HL-60 (cell line): ENCODE measurements around the gene SCN10A.

Experiments
- DNase-seq, 2 experiments: peaks; one replicate each; pipeline ENCODE4 v3.0.0-alpha.2; 2010 to 2020; ENCODE audit warnings: low read depth in 1 of 2, low spot score in 1 of 2
- H3K27ac ChIP-seq: fragments of 250-450 bp; sonication (Bioruptor Pico); replicated peaks from 2 replicates; pipeline ENCODE4 v1.5.1; 2020; ENCODE audit warnings: mild to moderate bottlenecking, moderate library complexity
- H3K27me3 ChIP-seq: fragments of 250-450 bp; sonication (Bioruptor Pico); 2 replicates; pipeline ENCODE4 v1.5.1; 2021; ENCODE audit warnings: mild to moderate bottlenecking, moderate library complexity; ENCODE audit not compliant: insufficient read depth, poor library complexity, severe bottlenecking
- H3K4me3 ChIP-seq: replicated peaks from 2 replicates; pipeline ENCODE4 v1.5.1; 2011; ENCODE audit warnings: mild to moderate bottlenecking, control low read depth, low read length; ENCODE audit not compliant: insufficient read depth
- GABPA ChIP-seq: IDR thresholded peaks from 2 replicates; pipeline ENCODE4 v1.6.1; 2012; ENCODE audit warnings: low read depth
- POLR2AphosphoS5 ChIP-seq: IDR thresholded peaks from 2 replicates; pipeline ENCODE4 v1.6.1; 2012; ENCODE audit warnings: low read depth
- SPI1 ChIP-seq: IDR thresholded peaks from 2 replicates; pipeline ENCODE4 v1.6.1; 2012; ENCODE audit warnings: low read depth, mild to moderate bottlenecking, borderline replicate concordance
- TF ChIP-seq, protein P1 (sequence below): IDR thresholded peaks from 2 replicates; pipeline ENCODE4 v1.6.1; 2012; ENCODE audit warnings: low read depth; ENCODE audit not compliant: insufficient replicate concordance
- TF ChIP-seq, protein P2 (sequence below): IDR thresholded peaks from one replicate; pipeline ENCODE4 v1.5.1; 2011; ENCODE audit warnings: low read length, control low read depth, inconsistent platforms; ENCODE audit not compliant: insufficient read depth

SCN10A gene

DNA sequence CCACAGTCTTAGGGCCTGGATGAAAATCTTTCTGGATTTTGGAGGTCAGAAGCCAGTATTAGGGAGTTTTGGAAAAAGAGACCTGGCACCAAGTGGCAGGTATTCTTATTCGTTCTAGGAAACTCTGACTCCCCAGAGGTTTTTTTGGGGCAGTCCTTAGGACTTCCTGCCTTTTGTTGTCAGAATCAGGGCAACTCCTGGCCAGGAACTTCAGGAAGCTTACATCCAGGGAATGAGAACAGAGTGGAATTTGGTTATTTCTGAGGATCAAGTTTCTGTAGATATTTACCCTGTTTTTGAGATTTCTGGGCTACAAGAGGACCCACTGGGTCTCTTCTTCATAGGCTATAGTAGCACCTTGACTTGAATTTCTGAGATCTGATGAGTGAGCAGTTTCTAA lies 15.5 kb downstream of the SCN10A start:
- H3K27me3 ChIP-seq, result no peaks in the 10 kb centered on the region

DNA sequence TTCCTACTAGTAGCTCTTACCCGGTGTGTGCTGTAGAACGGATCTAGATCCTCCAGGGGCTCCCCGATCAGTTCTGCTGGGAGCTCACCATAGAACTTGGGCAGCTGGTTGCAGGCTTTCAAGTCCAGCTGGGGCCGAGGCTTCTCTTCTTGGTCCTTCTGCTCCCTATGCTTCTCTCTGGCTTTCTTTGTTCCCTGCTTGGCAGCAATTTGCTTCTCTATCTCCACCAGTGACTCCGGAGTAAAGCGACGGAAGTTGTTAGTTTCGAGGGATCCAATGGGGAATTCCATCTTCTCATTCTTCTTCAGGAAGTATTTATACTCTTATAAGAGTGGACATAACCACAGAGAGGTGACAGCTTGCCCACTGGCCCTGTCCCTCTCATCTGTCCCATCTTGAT lies 22.3 kb downstream of the SCN10A start:
- DNase-seq, result no peak
- H3K4me3 ChIP-seq, result no peak overlapping the region
- H3K27me3 ChIP-seq, result no peaks in the 10 kb centered on the region
- no peak overlapping the region for H3K27ac ChIP-seq
- TF ChIP-seq SPI1 (no peak), GABPA (no peak), POLR2AphosphoS5 (no peak)
- TF ChIP-seq, protein P1, sequence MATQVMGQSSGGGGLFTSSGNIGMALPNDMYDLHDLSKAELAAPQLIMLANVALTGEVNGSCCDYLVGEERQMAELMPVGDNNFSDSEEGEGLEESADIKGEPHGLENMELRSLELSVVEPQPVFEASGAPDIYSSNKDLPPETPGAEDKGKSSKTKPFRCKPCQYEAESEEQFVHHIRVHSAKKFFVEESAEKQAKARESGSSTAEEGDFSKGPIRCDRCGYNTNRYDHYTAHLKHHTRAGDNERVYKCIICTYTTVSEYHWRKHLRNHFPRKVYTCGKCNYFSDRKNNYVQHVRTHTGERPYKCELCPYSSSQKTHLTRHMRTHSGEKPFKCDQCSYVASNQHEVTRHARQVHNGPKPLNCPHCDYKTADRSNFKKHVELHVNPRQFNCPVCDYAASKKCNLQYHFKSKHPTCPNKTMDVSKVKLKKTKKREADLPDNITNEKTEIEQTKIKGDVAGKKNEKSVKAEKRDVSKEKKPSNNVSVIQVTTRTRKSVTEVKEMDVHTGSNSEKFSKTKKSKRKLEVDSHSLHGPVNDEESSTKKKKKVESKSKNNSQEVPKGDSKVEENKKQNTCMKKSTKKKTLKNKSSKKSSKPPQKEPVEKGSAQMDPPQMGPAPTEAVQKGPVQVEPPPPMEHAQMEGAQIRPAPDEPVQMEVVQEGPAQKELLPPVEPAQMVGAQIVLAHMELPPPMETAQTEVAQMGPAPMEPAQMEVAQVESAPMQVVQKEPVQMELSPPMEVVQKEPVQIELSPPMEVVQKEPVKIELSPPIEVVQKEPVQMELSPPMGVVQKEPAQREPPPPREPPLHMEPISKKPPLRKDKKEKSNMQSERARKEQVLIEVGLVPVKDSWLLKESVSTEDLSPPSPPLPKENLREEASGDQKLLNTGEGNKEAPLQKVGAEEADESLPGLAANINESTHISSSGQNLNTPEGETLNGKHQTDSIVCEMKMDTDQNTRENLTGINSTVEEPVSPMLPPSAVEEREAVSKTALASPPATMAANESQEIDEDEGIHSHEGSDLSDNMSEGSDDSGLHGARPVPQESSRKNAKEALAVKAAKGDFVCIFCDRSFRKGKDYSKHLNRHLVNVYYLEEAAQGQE, result no peak
- TF ChIP-seq, protein P2, sequence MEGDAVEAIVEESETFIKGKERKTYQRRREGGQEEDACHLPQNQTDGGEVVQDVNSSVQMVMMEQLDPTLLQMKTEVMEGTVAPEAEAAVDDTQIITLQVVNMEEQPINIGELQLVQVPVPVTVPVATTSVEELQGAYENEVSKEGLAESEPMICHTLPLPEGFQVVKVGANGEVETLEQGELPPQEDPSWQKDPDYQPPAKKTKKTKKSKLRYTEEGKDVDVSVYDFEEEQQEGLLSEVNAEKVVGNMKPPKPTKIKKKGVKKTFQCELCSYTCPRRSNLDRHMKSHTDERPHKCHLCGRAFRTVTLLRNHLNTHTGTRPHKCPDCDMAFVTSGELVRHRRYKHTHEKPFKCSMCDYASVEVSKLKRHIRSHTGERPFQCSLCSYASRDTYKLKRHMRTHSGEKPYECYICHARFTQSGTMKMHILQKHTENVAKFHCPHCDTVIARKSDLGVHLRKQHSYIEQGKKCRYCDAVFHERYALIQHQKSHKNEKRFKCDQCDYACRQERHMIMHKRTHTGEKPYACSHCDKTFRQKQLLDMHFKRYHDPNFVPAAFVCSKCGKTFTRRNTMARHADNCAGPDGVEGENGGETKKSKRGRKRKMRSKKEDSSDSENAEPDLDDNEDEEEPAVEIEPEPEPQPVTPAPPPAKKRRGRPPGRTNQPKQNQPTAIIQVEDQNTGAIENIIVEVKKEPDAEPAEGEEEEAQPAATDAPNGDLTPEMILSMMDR, result no peak

More for the DNA sequence above, 15.5 kb downstream of the SCN10A start:
- no peak for DNase-seq
- no peak overlapping the region for H3K4me3 ChIP-seq
- TF ChIP-seq SPI1 (no peak), GABPA (no peak), POLR2AphosphoS5 (no peak)
- TF ChIP-seq, protein P1, result no peak
- H3K27ac ChIP-seq, result no peak overlapping the region

DNA sequence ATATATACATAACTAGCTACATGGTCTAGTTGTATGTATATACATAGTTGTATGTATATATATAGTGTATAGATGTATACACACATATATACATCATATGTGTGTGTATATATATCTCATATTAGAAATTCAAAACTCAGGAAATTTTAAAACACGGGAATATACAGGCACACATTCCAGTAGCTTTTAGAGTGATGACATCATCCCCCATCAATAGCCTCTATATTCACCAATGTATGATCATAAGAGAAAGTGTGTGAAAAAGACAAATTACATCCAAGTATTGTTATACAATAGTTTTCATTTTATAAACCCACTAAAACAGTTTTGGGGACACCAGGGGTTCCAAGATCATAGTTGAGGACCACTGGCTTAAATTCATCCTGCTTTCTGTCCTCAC lies 23.0 kb downstream of the SCN10A start:
- H3K27ac ChIP-seq, result no peak overlapping the region
- no peaks in the 10 kb centered on the region for H3K27me3 ChIP-seq
- TF ChIP-seq GABPA, result no peak
- TF ChIP-seq, protein P2, result no peak
- TF ChIP-seq SPI1, result no peak
- no peak for TF ChIP-seq POLR2AphosphoS5
- TF ChIP-seq, protein P1, result no peak

More for the DNA sequence above, 23.0 kb downstream of the SCN10A start:
- no peak overlapping the region for H3K4me3 ChIP-seq
- DNase-seq, result no peak
